HG02642 (cell line): ENCODE data around the gene SGK1.
A peak's percentile ranks its signal among the peaks of the same experiment; 100 is the strongest.
"Not testable (repeated sequence)": the region's sequence is repeated elsewhere in the genome, so short reads cannot be mapped to it uniquely, and the experiment has no call there.

Experiments
- ATAC-seq: cut with Tn5 transposase; IDR thresholded peaks from one replicate; pipeline ENCODE4 v1.9.1; 2021; ENCODE audit warnings: mild to moderate bottlenecking; ENCODE audit not compliant: unreplicated experiment, poor library complexity

Gene SGK1

GRCh38 chr6:134258849-134259306 is 59.0 kb downstream of the SGK1 start:
- ATAC-seq, result no peak

- no peak for ATAC-seq
These were observed 60.4 kb downstream of the SGK1 start for GRCh38 chr6:134257516-134257915.

DNA sequence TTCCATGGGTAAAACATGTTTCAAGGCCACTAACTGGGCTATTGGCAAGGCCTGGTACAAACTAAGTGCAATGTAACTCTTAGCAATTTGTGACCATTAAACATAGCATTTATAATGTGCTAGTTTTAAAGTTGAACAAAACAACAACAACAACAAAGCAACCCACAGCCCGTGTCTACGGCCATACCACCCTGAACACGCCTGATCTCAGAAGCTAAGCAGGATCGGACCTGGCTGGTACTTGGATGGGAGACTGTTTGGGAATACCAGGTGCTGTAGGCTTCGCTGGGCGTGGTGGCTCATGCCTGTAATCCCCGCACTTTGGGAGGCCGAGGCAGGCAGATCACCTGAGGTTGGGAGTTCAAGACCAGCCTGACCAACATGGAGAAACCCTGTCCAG is 61.0 kb downstream of the SGK1 start:
- ATAC-seq, result no peak

- not testable (repeated sequence) for ATAC-seq
These were observed 62.6 kb downstream of the SGK1 start for GRCh38 chr6:134255280-134255679.

DNA sequence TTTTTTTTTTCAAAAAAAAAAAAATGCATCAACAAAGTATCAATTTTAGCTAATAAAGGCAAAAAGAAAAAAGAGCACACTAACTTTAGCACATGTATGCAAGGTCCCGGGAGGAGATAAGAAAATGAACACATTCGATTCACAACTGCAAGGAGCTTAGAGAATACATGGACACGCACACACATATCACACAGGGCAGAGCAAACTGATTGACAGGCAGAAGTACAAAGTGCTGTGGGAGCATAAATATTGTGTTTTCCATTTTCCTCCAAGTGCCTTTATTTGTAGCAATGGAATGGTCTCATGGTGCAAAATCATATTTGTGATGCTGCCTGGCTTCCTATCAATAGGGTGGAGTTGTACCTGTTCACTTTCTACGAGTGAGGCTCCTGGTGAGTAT is 63.8 kb downstream of the SGK1 start:
- ATAC-seq, result no peak

GRCh38 chr6:134253681-134254080 is 64.2 kb downstream of the SGK1 start:
- ATAC-seq, result no peak

DNA sequence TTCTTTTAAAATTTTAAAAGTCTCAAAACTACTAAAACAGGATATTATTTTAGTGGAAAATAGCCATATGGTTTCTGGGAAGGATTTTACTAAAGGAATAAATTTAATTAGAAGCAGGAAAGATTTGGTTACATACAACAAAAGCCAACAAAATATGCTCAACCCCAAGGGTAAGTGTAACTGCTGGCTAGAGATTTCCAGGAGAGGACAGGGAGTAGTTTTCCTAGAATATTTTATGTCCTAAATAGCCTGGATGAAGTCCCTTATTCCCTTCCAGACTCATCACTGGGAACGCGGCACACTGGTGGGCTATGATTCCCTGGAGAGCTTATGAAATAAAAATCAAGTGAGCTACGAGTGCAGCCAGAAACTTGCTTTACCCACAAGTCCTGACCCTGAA is 66.6 kb downstream of the SGK1 start:
- ATAC-seq, result no peak

GRCh38 chr6:134250776-134251175 is 67.1 kb downstream of the SGK1 start:
- no peak for ATAC-seq

- ATAC-seq, result no peak
These were observed 67.9 kb downstream of the SGK1 start for GRCh38 chr6:134249759-134250602.

- no peak for ATAC-seq
These were observed 68.6 kb downstream of the SGK1 start for GRCh38 chr6:134249239-134249758.

GRCh38 chr6:134247844-134248580 is 69.9 kb downstream of the SGK1 start:
- ATAC-seq, result no peak

DNA sequence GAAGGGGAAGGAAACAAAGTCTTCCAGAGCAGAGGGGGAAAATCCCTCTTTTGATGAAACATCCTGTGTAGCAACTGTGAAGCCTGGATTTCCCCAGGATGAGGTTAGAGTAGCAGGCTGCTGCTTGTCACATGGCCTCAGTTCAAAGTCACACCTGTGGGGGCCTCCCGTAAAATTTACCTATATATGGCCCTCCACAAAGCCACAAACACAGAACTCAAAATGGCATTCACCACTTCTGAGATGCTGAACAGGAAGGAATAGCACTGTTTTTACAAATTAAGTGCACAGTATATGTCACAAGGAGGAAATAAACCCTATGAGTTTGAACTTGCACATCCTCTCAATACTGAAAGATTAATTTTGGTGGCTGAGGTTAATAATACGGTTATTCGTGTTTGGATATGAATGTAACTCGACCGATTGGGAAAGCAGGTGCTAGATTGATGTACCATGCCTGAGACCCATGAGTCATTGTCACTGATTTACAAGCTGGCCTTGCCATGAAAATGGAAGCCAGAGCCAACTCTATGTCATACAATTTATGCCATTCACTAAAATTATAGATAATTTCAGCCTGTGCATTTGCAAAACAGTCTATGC is 70.6 kb downstream of the SGK1 start:
- peak; percentile 93 for ATAC-seq

DNA sequence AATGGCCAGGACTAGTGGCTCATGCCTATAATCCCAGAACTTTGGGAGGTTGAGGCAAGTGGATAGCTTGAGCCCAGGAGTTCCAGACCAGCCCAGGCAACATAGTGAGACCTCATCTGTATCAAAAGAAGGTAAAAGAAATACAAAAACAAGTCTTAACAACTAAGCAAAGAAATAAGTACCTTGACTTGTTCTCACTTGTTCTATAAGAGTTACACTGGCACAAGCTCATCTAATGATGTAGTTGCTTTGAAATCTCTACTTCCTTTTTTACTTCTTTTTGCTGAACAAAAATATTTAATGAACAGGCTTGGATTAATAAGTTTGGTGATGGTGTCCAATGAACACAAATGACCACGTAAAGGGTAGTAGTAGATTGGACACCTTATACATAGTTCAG is 72.2 kb downstream of the SGK1 start:
- ATAC-seq, result no peak

GRCh38 chr6:134245041-134245440 is 72.9 kb downstream of the SGK1 start:
- no peak for ATAC-seq

GRCh38 chr6:134240665-134241431 is 77.1 kb downstream of the SGK1 start:
- ATAC-seq, result no peak

DNA sequence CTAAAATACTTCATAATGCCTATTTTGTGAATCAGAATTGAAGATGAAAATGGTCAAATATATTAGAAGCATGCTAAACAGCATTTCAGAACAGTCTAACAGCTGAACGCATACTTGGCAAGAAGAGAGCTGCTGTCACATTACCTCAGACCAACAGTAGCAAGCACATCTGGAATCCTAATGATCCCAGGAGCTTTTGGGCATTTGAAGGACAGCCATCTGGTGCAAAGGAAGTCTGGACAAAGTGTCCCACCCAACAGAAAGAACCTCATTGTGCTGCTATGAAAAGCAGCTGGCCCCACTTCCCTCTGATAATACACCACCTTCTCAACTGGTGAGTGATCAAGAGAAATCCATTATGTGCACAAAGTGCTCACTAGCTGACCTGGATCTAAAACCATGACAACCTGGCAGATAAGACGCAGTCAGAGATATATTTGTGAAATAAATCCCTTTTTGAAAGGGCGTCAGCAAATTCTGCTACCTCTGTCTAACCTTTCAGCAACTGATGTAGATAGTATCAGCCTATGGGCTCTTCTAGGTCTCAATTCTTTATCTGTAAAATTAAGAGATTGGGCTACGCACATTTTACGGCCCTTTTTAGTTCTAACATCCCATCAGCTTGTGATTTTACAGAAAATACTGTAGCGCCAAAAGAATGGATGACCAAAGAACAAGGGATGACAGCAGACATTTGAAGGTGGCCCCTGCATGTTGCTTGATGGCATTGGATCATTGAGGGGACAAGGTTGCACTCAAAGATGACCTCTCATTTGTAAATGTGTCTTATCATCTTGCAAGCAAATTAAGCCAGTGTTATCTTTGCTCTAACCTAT is 78.7 kb downstream of the SGK1 start:
- ATAC-seq, result no peak

- no peak for ATAC-seq
These were observed 79.9 kb downstream of the SGK1 start for GRCh38 chr6:134238006-134238405.

- ATAC-seq, result peak; percentile 95
These were observed 81.8 kb downstream of the SGK1 start for GRCh38 chr6:134235937-134236751.
